ENCODE data around the gene PLXDC2. TPM values are rescaled to one million over a fixed set of nuclear protein-coding genes. Genes with fewer than 3 reads are reported as not detected.

Gene PLXDC2
- total RNA-seq, 1 experiment from 2014 or later = 38.7 TPM

GRCh38 chr10:20237586-20237985 is 421.4 kb downstream of the PLXDC2 start:
- Histone ChIP-seq H3K4me2 (ENCODE audit: insufficient read depth, insufficient read length, low read length) (no peak overlapping the region), H3K4me1 (ENCODE audit: insufficient read depth, low read length) (no peaks in the 10 kb centered on the region), H2BK5ac (ENCODE audit: insufficient read length, low read length) (no peak overlapping the region), H4K91ac (ENCODE audit: insufficient read length, low read depth, low read length) (no peak overlapping the region), H3K4ac (ENCODE audit: low read depth, low read length) (no peak overlapping the region), H3K23me2 (ENCODE audit: insufficient read length, low read depth, low read length, poor library complexity, severe bottlenecking) (no peaks in the 10 kb centered on the region), H3T11ph (ENCODE audit: low read length) (no peak overlapping the region), H2AK5ac (ENCODE audit: insufficient read length, low read length) (no peak overlapping the region), H2AFZ (ENCODE audit: low read length) (no peak overlapping the region), H4K5ac (ENCODE audit: insufficient read length, low read depth, low read length) (no peak overlapping the region), H3K79me2 (ENCODE audit: insufficient read depth, low read length) (no peaks in the 10 kb centered on the region), H3K56ac (ENCODE audit: insufficient read length, low read depth, low read length) (no peak overlapping the region), H2BK15ac (ENCODE audit: low read depth, low read length) (no peak overlapping the region), H3K23ac (ENCODE audit: insufficient read length, low read depth, low read length) (no peak overlapping the region), H4K20me1 (ENCODE audit: control insufficient read depth, insufficient read depth, insufficient read length) (no peaks in the 10 kb centered on the region), H3K27me3 (ENCODE audit: insufficient read depth, low read length) (no peaks in the 10 kb centered on the region), H2BK12ac (ENCODE audit: insufficient read length, low read depth, low read length) (no peak overlapping the region), H3K14ac (ENCODE audit: insufficient read depth, low read length) (no peak overlapping the region), H3K9ac (ENCODE audit: extremely low read depth, insufficient read length, low read length) (no peak overlapping the region), H4K8ac (replicated peaks; ENCODE audit: insufficient read length, low read depth, low read length) (no peak overlapping the region), H3K27ac (ENCODE audit: insufficient read length, low read depth, low read length) (no peak overlapping the region), H2BK120ac (ENCODE audit: low read depth, low read length, poor library complexity, severe bottlenecking) (no peak overlapping the region), H3K18ac (ENCODE audit: insufficient read length, low read depth, low read length) (no peak overlapping the region), H2BK20ac (ENCODE audit: low read depth, low read length, poor library complexity, severe bottlenecking) (no peak overlapping the region), H3K79me1 (ENCODE audit: insufficient read depth, low read depth, low read length, poor library complexity, severe bottlenecking) (no peaks in the 10 kb centered on the region), H3K9me3 (ENCODE audit: control insufficient read depth, low read depth, low read length) (no peaks in the 10 kb centered on the region)
- TF ChIP-seq CTCF (conservative IDR thresholded peaks at IDR 0.05) = no peak
- no peaks in the 10 kb centered on the region for H3K9me3 Mint-ChIP-seq
- no peaks in the 10 kb centered on the region for H3K27me3 Mint-ChIP-seq (ENCODE audit: low read depth)
- peaks cover 9 to 11% of the 10 kb centered on the region in 2 experiments for H3K4me1 Mint-ChIP-seq
- H3K36me3 Mint-ChIP-seq (ENCODE audit: insufficient read depth in 1 of 3, low read depth in 3 of 3) = peaks cover 0 to 8% (median 4%) of the 10 kb centered on the region in 3 experiments; a peak in 3 of 7 replicates
- no peak overlapping the region for H3K4me3 Mint-ChIP-seq
- DNase-seq = no peak
- no peak overlapping the region for H3K27ac Mint-ChIP-seq

Data from H9 (cell line).